ENCODE results near the gene NUDT7.

GRCh38 chr16:77705351-77705750 lies 17.0 kb upstream of the NUDT7 start:
- no peak for TF ChIP-seq CTCF (IDR thresholded peaks at IDR 0.05)
- TF ChIP-seq ZFX (IDR thresholded peaks at IDR 0.05; ENCODE audit: borderline replicate concordance): no peak

Measured in 22Rv1 (cell line).